Pancreas (tissue), 10 donors: ENCODE measurements around the gene SELENOP. TPM values are rescaled to one million over a fixed set of nuclear protein-coding genes. Genes with fewer than 3 reads are reported as not detected.
"Not testable (repeated sequence)": the region's sequence is repeated elsewhere in the genome, so short reads cannot be mapped to it uniquely, and the experiment has no call there.

Source experiments
- ATAC-seq, 4 donors: fragments of 200-7000 bp; cut with Tn5 transposase; one replicate each; pipeline versions ENCODE4 v1.8.0 to v1.9.1; 2020; ENCODE audit warnings: mild to moderate bottlenecking in 4 of 4, moderate library complexity in 4 of 4
- DNase-seq, 6 donors: peaks; one replicate each; pipeline ENCODE4 v3.0.0-alpha.2; 2020
- FAIRE-seq: peaks from 2 replicates; lab custom pipeline; 2012; peaks lifted over from hg19 to GRCh38; lab: Jason Lieb, UNC
- H3K27ac ChIP-seq, 4 donors: fragments of 200-600 bp; sonication (generic); 1 replicate in 3 of 4; 2 replicates in 1 of 4; pipeline versions ENCODE4 v1.5.0 to v1.8.0; 2020
- H3K27me3 ChIP-seq, 4 donors: fragments of 200-600 bp; one replicate each; pipeline ENCODE4 v1.8.0; 2021
- H3K36me3 ChIP-seq, 3 donors: fragments of 200-600 bp; sonication (generic) in 1 of 3; one replicate each; pipeline versions ENCODE4 v1.5.0 to v1.8.0; 2020 to 2021
- H3K4me1 ChIP-seq, 3 donors: fragments of 200-600 bp; one replicate each; pipeline ENCODE4 v1.8.0; 2021
- H3K4me3 ChIP-seq, 4 donors: fragments of 200-600 bp; sonication (generic) in 2 of 4; one replicate each; pipeline versions ENCODE4 v1.5.0 to v1.8.0; 2020 to 2021
- H3K9me3 ChIP-seq, 4 donors: fragments of 200-600 bp; one replicate each; pipeline ENCODE4 v1.8.0; 2021
- WGBS, 2 donors: extraction: QIAGEN DNeasy Blood & Tissue Kit; methylation state at CpG; one replicate each; pipeline ENCODE4 v1.1.7; 2013; 5-methylcytosine and 5-hydroxymethylcytosine counted together
- intact Hi-C, 3 donors: fragments of 100-400 bp; cut with DNase I; formaldehyde crosslinking; loops; one replicate each; pipeline versions ENCODE4 v1.11.1 to v1.14.2; 2022
- polyA plus RNA-seq, 2 donors: library from polyadenylated mRNA; stranded (reverse); fragments of 200-250 nt; gene quantifications; one replicate each; pipeline ENCODE4 v1.2.3, GENCODE V29; 2013
- total RNA-seq, 6 donors: library from RNA; stranded (reverse); fragmentation: NEBNext Ultra II Directional in 4 of 6; extraction: Animal tissue kit (Norgen Biotek cat#: 25700) in 4 of 6; gene quantifications; one replicate each; pipeline versions ENCODE4 v1.2.1 to v1.2.4, GENCODE V29; 2021 to 2023
- TF ChIP-seq, protein P1 (sequence below), 4 donors: fragments of 200-600 bp; sonication (generic) in 3 of 4; IDR thresholded peaks; one replicate each; pipeline versions ENCODE4 v1.5.0 to v1.8.0; 2021; ENCODE audit warnings: antibody characterized with exemption in 4 of 4
- donor health status: healthy with polysubstance abuse.
- donor health status: DM: no; HTN: no; CAD: no; lungs with moderate emphysema.
- donor health status: DM: no; HTN: no; CAD: no.
- donor health status: control.
- donor health status: control.
- donor health status: Bipolar disorder and iron deficiency.
- donor health status: DM: yes; HTN: yes; CAD: no.
- donor health status: DM: no; HTN: no; CAD: no.
- donor health status: DM: no; HTN: no; CAD: no.
- donor health status: DM: yes; HTN: yes; CAD: no.

Gene SELENOP
- total and polyA plus RNA-seq, 8 donors, result 32.5 to 195 (median 90.0) TPM

DNA sequence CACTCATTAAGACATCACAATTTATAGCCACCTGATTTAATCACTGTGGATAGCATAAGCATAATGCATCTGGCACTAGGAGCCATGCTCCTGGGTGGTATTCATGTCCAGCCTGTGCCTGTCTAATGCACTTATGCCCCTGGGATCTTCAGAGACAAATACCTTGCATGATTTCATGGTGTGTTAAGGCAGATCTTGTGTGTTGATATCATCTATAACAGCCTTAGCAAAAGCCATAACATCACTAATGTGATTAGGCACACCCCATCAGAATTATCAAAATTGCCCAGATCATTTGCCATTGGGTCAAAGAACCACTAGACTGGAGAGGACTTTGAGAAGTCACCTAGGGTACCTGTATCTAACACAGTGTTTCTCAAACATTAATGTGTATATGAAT is 43.7 kb upstream of the SELENOP start:
- DNase-seq (no peak), FAIRE-seq (no peak), ATAC-seq (no peak)
- Histone ChIP-seq H3K4me3 (no peak overlapping the region), H3K36me3 (no peaks in the 10 kb centered on the region), H3K9me3 (no peaks in the 10 kb centered on the region), H3K27ac (no peak overlapping the region), H3K27me3 (no peaks in the 10 kb centered on the region), H3K4me1 (no peaks in the 10 kb centered on the region)
- intact Hi-C loops, result no loop called here
- TF ChIP-seq, protein P1, sequence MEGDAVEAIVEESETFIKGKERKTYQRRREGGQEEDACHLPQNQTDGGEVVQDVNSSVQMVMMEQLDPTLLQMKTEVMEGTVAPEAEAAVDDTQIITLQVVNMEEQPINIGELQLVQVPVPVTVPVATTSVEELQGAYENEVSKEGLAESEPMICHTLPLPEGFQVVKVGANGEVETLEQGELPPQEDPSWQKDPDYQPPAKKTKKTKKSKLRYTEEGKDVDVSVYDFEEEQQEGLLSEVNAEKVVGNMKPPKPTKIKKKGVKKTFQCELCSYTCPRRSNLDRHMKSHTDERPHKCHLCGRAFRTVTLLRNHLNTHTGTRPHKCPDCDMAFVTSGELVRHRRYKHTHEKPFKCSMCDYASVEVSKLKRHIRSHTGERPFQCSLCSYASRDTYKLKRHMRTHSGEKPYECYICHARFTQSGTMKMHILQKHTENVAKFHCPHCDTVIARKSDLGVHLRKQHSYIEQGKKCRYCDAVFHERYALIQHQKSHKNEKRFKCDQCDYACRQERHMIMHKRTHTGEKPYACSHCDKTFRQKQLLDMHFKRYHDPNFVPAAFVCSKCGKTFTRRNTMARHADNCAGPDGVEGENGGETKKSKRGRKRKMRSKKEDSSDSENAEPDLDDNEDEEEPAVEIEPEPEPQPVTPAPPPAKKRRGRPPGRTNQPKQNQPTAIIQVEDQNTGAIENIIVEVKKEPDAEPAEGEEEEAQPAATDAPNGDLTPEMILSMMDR (IDR thresholded peaks at IDR 0.05), result no peak

DNA sequence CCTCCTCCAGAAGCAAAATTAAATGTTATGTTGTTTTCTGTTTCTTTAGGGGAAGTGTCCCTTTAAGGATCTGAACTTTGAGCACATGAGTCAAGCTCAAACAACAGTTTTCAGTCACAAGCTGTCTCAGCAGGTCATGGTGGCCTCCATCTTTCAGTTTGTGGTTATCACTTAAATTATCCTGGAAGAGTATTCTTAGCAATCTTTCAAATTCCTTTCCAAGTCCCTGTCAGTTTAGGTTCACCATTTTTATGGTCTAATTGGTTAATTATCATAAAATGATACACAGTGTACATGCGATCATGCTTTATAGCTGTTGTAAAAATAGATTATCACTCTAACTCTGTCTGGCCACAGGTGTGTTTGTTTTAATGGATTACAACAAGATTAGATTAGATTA is 43.1 kb upstream of the SELENOP start:
- Histone ChIP-seq H3K27ac (no peak overlapping the region), H3K9me3 (no peaks in the 10 kb centered on the region), H3K36me3 (no peaks in the 10 kb centered on the region), H3K27me3 (no peaks in the 10 kb centered on the region), H3K4me1 (no peaks in the 10 kb centered on the region), H3K4me3 (no peak overlapping the region)
- intact Hi-C loops, result no loop called here
- no peak for FAIRE-seq
- whole genome bisulfite sequencing, 2 donors, result 58 to 60% methylated on average over 1 of the region's 1 CpG
- ATAC-seq, result peak in 2 of 4 donors; percentile 39 to 40
- DNase-seq, result no peak
- TF ChIP-seq, protein P1 (IDR thresholded peaks at IDR 0.05), result no peak

DNA sequence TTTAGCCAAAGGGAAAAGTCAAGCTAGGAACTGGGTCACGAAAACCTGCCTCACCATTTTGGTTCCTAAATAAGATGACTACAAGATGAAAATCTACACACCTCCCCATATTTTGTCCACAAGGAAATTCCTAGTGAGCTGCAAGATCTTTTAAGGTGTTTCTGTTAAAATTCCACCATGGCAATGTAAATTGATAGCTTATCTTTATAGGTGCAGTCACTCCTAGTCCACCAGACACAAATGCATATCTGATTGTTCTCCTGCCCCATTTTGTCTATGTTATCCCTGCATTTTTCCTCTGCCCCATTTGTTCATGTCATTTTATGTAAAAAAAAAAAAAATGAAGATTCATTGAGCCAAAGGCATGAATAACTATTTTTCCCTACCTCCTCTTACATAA is 41.1 kb upstream of the SELENOP start:
- no peaks in the 10 kb centered on the region for H3K9me3 ChIP-seq
- DNase-seq (no peak), FAIRE-seq (no peak), ATAC-seq (no peak)
- H3K4me1 ChIP-seq, result no peaks in the 10 kb centered on the region
- TF ChIP-seq, protein P1 (IDR thresholded peaks at IDR 0.05), result no peak
- WGBS, 2 donors, result 98 to 100% methylated on average over 1 of the region's 1 CpG
- H3K4me3 ChIP-seq, result no peak overlapping the region
- intact Hi-C loops, result no loop called here
- no peaks in the 10 kb centered on the region for H3K36me3 ChIP-seq
- no peaks in the 10 kb centered on the region for H3K27me3 ChIP-seq
- H3K27ac ChIP-seq, result no peak overlapping the region

DNA sequence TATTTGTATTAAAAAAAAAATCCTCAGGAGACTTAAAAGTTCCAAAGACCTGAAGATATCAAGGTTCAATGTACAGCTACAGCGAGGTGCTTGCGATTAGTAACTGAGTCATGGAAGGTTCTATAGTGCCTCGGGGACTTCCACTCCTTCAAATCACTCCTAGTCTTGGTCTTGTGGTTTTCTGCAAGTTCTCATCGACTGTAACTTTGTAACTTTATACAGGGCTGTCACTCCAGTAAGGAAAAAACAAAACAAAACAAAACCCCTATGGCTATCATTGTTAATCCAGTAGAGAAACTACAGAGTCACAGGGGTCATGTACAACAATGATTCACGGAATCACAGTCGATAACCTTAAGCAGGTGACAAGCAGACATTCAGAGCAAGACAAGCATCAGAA is 39.8 kb upstream of the SELENOP start:
- intact Hi-C loops, result no loop called here
- no peak for DNase-seq
- TF ChIP-seq, protein P1 (IDR thresholded peaks at IDR 0.05), result no peak
- 75 to 88% methylated on average over 6 of the region's 6 CpGs for WGBS, 2 donors
- H3K9me3 ChIP-seq, result no peaks in the 10 kb centered on the region
- no peaks in the 10 kb centered on the region for H3K27me3 ChIP-seq
- H3K4me3 ChIP-seq, result no peak overlapping the region
- no peak for FAIRE-seq
- H3K4me1 ChIP-seq, result peaks cover 0 to 3% (median 0%) of the 10 kb centered on the region in 3 donors
- no peaks in the 10 kb centered on the region for H3K36me3 ChIP-seq
- ATAC-seq, result no peak
- H3K27ac ChIP-seq, result no peak overlapping the region

DNA sequence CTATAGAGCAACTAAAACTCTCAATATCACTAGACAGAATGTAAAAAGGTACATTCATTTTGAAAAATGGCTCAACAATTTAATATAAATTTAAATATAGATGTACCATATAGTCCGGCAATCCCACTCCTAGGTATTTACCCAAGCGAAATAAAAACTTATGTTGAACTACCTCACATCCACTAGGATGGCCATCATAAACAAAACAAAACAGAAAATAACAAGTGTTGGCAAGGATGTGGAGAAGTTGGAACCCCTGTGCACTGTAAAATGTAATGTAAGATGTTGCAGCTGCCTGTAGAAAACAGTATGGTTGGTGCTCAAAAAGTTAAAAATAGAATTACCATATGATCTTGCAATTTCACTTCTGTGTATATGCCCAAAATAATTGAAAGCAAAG is 36.9 kb upstream of the SELENOP start:
- H3K4me3 ChIP-seq, result no peak overlapping the region
- H3K9me3 ChIP-seq, result no peaks in the 10 kb centered on the region
- no peak for ATAC-seq
- H3K27ac ChIP-seq, result no peak overlapping the region
- intact Hi-C loops, result no loop called here
- FAIRE-seq, result no peak
- DNase-seq, result no peak
- H3K4me1 ChIP-seq, result peaks cover 0 to 3% (median 0%) of the 10 kb centered on the region in 3 donors
- H3K27me3 ChIP-seq, result no peaks in the 10 kb centered on the region
- TF ChIP-seq, protein P1 (IDR thresholded peaks at IDR 0.05), result no peak
- 97 to 99% methylated on average over 2 of the region's 2 CpGs for WGBS, 2 donors
- H3K36me3 ChIP-seq, result no peaks in the 10 kb centered on the region

DNA sequence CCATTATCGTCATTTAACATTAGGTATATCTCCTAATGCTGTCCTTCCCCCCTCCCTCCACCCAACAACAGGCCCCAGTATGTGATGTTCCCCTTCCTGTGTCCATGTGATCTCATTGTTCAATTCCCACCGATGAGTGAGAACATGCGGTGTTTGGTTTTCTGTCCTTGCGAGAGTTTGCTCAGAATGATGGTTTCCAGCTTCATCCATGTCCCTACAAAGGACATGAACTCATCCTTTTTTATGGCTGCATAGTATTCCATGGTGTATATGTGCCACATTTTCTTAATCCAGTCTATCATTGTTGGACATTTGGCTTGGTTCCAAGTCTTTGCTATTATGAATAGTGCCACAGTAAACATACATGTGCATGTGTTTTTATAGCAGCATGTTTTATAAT is 32.7 kb upstream of the SELENOP start:
- H3K4me3 ChIP-seq, intact Hi-C loops, DNase-seq, H3K27ac ChIP-seq, H3K9me3 ChIP-seq, H3K4me1 ChIP-seq, FAIRE-seq, H3K36me3 ChIP-seq, H3K27me3 ChIP-seq, ATAC-seq: not testable (repeated sequence)
- 97 to 100% methylated on average over 4 of the region's 4 CpGs for WGBS, 2 donors
